SKM-1 (cell line): ENCODE results near the gene TMEM259.
"Not testable (repeated sequence)": the region's sequence is repeated elsewhere in the genome, so short reads cannot be mapped to it uniquely, and the experiment has no call there.

Experiments used
- DNase-seq: peaks from one replicate; lab custom pipeline; 2025; ENCODE audit not compliant: unreplicated experiment; lab: John Stamatoyannopoulos, UW

The TMEM259 gene

GRCh38 chr19:1040476-1041271 lies 19.8 kb upstream of the TMEM259 start:
- peak; percentile 42 for DNase-seq

GRCh38 chr19:1039646-1040475 lies 18.9 kb upstream of the TMEM259 start, which contains the start of gene ABCA7:
ABCA7 (plus strand) TSS chr19:1040107; CDS start chr19:1041362, 1,255 bp downstream.
- peak; percentile 89 for DNase-seq

- DNase-seq: no peak
Measured at GRCh38 chr19:1038978-1039645, 18.2 kb upstream of the TMEM259 start.

- DNase-seq: no peak
Measured at GRCh38 chr19:1037621-1038064, 16.7 kb upstream of the TMEM259 start.

- no peak for DNase-seq
Measured at GRCh38 chr19:1035998-1036621, 15.2 kb upstream of the TMEM259 start.

GRCh38 chr19:1032264-1032867 lies 11.4 kb upstream of the TMEM259 start:
- no peak for DNase-seq

- DNase-seq: peak; percentile 53
Measured at GRCh38 chr19:1028062-1028926, 7.4 kb upstream of the TMEM259 start.

- DNase-seq: no peak
Measured at GRCh38 chr19:1027650-1028061, 6.7 kb upstream of the TMEM259 start.

GRCh38 chr19:1026783-1027649 lies 6.1 kb upstream of the TMEM259 start:
- no peak for DNase-seq

- DNase-seq: peak; percentile 29
Measured at GRCh38 chr19:1025960-1026782, 5.2 kb upstream of the TMEM259 start, which contains the start of gene CNN2. CNN2 (plus strand) TSS chr19:1026608; CDS start chr19:1026662, 54 bp downstream.

- DNase-seq: not testable (repeated sequence)
Measured at GRCh38 chr19:1025080-1025479, 4.2 kb upstream of the TMEM259 start.

GRCh38 chr19:1023883-1024188 lies 2.9 kb upstream of the TMEM259 start:
- DNase-seq: not testable (repeated sequence)

GRCh38 chr19:1019980-1020867 lies 699 bp downstream of the TMEM259 start:
- DNase-seq: no peak

- DNase-seq: no peak
Measured at GRCh38 chr19:1019616-1019961, 1.3 kb downstream of the TMEM259 start.

- DNase-seq: no peak
Measured at GRCh38 chr19:1018932-1019615, 1.8 kb downstream of the TMEM259 start.

GRCh38 chr19:1018393-1018792 lies 2.5 kb downstream of the TMEM259 start:
- DNase-seq: no peak
